IMR-90 (cell line): Measurements from ENCODE around the gene TCERG1L. TPM values are rescaled to one million over a fixed set of nuclear protein-coding genes. Genes with fewer than 3 reads are reported as not detected.

Source experiments
- ATAC-seq: fragments of 200-7000 bp; cut with Tn5 transposase; 2 replicates; pipeline ENCODE4 v1.9.1; 2020; ENCODE audit warnings: low read depth, mild to moderate bottlenecking, moderate library complexity
- BruUV-seq: library from RNA; stranded (reverse); fragments of 400-500 nt; replicated peaks from 2 replicates; lab custom pipeline; 2021; lab: Mats Ljungman, UMichigan
- CTCF ChIA-PET: fragments of 300-600 bp; formaldehyde crosslinking; extraction: SDS; loops from one replicate; lab custom pipeline; 2021; ENCODE audit warnings: antibody characterized with exemption; lab: Yijun Ruan, JAX
- POLR2A ChIA-PET: fragments of 300-600 bp; sonication (Branson Sonifier 250); formaldehyde crosslinking; loops from one replicate; lab custom pipeline; 2022; ENCODE audit warnings: antibody characterized with exemption; ENCODE audit not compliant: unreplicated experiment; lab: Charles Lee
- DNase-seq: peaks from one replicate; pipeline ENCODE4 v3.0.0; 2013
- H2AFZ ChIP-seq: replicated peaks from 2 replicates; pipeline ENCODE3; 2013; ENCODE audit warnings: low read length, mild to moderate bottlenecking; ENCODE audit not compliant: poor library complexity
- H2AK5ac ChIP-seq: 2 replicates; pipeline ENCODE4 v1.6.1; 2013; ENCODE audit warnings: low read depth, low read length, inconsistent platforms
- H2AK9ac ChIP-seq: replicated peaks from 2 replicates; pipeline ENCODE3; 2013; ENCODE audit warnings: mild to moderate bottlenecking, low read depth, low read length, moderate library complexity; ENCODE audit not compliant: poor library complexity
- H2BK120ac ChIP-seq: 2 replicates; pipeline ENCODE4 v1.6.1; 2013; ENCODE audit warnings: low read depth, low read length, inconsistent platforms
- H2BK15ac ChIP-seq: 3 replicates; pipeline ENCODE4 v1.6.1; 2013; ENCODE audit warnings: low read depth, low read length, inconsistent platforms
- H2BK20ac ChIP-seq: 2 replicates; pipeline ENCODE4 v1.6.1; 2013; ENCODE audit warnings: low read depth, mild to moderate bottlenecking, inconsistent platforms, low read length, moderate library complexity
- H2BK5ac ChIP-seq: 2 replicates; pipeline ENCODE4 v1.6.1; 2013; ENCODE audit warnings: mild to moderate bottlenecking, low read depth, low read length, inconsistent platforms; ENCODE audit not compliant: poor library complexity, severe bottlenecking
- H3K14ac ChIP-seq: replicated peaks from 2 replicates; pipeline ENCODE4 v1.6.1; 2013; ENCODE audit warnings: low read depth, low read length, inconsistent platforms
- H3K18ac ChIP-seq: 2 replicates; pipeline ENCODE4 v1.6.1; 2013; ENCODE audit warnings: low read depth, low read length, control low read depth
- H3K23ac ChIP-seq: 2 replicates; pipeline ENCODE4 v1.6.1; 2013; ENCODE audit warnings: low read depth, low read length, inconsistent platforms
- H3K27ac ChIP-seq: 2 replicates; pipeline ENCODE4 v1.5.1; 2013; ENCODE audit warnings: mild to moderate bottlenecking, control low read depth, low read length; ENCODE audit not compliant: insufficient read depth
- H3K27me3 ChIP-seq: 2 replicates; pipeline ENCODE4 v1.6.1; 2013; ENCODE audit warnings: low read length; ENCODE audit not compliant: control insufficient read depth, insufficient read depth
- H3K36me3 ChIP-seq: 2 replicates; pipeline ENCODE4 v1.6.1; 2013; ENCODE audit warnings: low read length, mixed read lengths; ENCODE audit not compliant: control insufficient read depth, insufficient read depth
- H3K4ac ChIP-seq: 2 replicates; pipeline ENCODE4 v1.6.1; 2013; ENCODE audit warnings: low read depth, low read length, inconsistent platforms
- H3K4me1 ChIP-seq: 2 replicates; pipeline ENCODE4 v1.6.1; 2013; ENCODE audit warnings: low read length, mixed read lengths; ENCODE audit not compliant: control insufficient read depth, insufficient read depth
- H3K4me2 ChIP-seq: 2 replicates; pipeline ENCODE4 v1.6.1; 2013; ENCODE audit warnings: low read depth, mild to moderate bottlenecking, control low read depth, low read length, moderate library complexity
- H3K4me3 ChIP-seq: 2 replicates; pipeline ENCODE4 v1.5.1; 2013; ENCODE audit warnings: low read depth, mild to moderate bottlenecking, control low read depth, low read length, moderate library complexity; ENCODE audit not compliant: insufficient read depth
- H3K56ac ChIP-seq: 2 replicates; pipeline ENCODE4 v1.6.1; 2013; ENCODE audit warnings: low read length, inconsistent platforms; ENCODE audit not compliant: insufficient read depth; ENCODE audit errors: extremely low read depth
- H3K79me1 ChIP-seq, 2 experiments: 2 replicates each; pipeline ENCODE4 v1.6.1; 2013; ENCODE audit warnings: low read length in 2 of 2, inconsistent platforms in 1 of 2, low read depth in 1 of 2
- H3K9ac ChIP-seq: 2 replicates; pipeline ENCODE4 v1.6.1; 2013; ENCODE audit warnings: low read depth, low read length, control low read depth
- H3K9me1 ChIP-seq: 2 replicates; pipeline ENCODE4 v1.6.1; 2013; ENCODE audit warnings: low read length, inconsistent platforms; ENCODE audit not compliant: insufficient read depth
- H3K9me3 ChIP-seq: 2 replicates; pipeline ENCODE4 v1.6.1; 2013; ENCODE audit warnings: low read length; ENCODE audit not compliant: control insufficient read depth, insufficient read depth
- H4K20me1 ChIP-seq: 2 replicates; pipeline ENCODE4 v1.6.1; 2013; ENCODE audit warnings: low read length, inconsistent platforms; ENCODE audit not compliant: insufficient read depth
- H4K5ac ChIP-seq: 2 replicates; pipeline ENCODE4 v1.6.1; 2013; ENCODE audit warnings: mild to moderate bottlenecking, low read depth, low read length, control low read depth
- H4K8ac ChIP-seq, 2 experiments: 2 replicates each; pipeline ENCODE4 v1.6.1; 2013; ENCODE audit warnings: low read depth in 2 of 2, low read length in 2 of 2, control low read depth in 1 of 2, inconsistent platforms in 1 of 2
- H4K91ac ChIP-seq: 2 replicates; pipeline ENCODE4 v1.6.1; 2013; ENCODE audit warnings: low read depth, low read length, inconsistent platforms; ENCODE audit not compliant: insufficient read depth
- CHD1 ChIP-seq: IDR thresholded peaks from 2 replicates; pipeline ENCODE4 v1.6.1; 2012; ENCODE audit warnings: low read depth, low read length, improper control_type of control experiment
- CTCF ChIP-seq: conservative IDR thresholded peaks from 2 replicates; pipeline ENCODE4 v1.5.1; 2012; ENCODE audit warnings: mild to moderate bottlenecking, low read depth, low read length, improper control_type of control experiment
- MAFK ChIP-seq: IDR thresholded peaks from 2 replicates; pipeline ENCODE4 v1.6.1; 2012; ENCODE audit warnings: low read depth, low read length, improper control_type of control experiment
- MAZ ChIP-seq: IDR thresholded peaks from 2 replicates; pipeline ENCODE4 v1.6.1; 2012; ENCODE audit warnings: low read depth, mild to moderate bottlenecking, low read length, improper control_type of control experiment, moderate library complexity, borderline replicate concordance
- NFE2L2 ChIP-seq: fragments of 150-350 bp; IDR thresholded peaks from 2 replicates; pipeline ENCODE4 v1.6.1; 2016; ENCODE audit warnings: low read depth, mild to moderate bottlenecking, low read length
- POLR2A ChIP-seq: IDR thresholded peaks from 2 replicates; pipeline ENCODE4 v1.6.1; 2012; ENCODE audit warnings: mild to moderate bottlenecking, low read depth, low read length
- RAD21 ChIP-seq: IDR thresholded peaks from 2 replicates; pipeline ENCODE4 v1.6.1; 2012; ENCODE audit warnings: low read length, improper control_type of control experiment
- RCOR1 ChIP-seq: IDR thresholded peaks from 2 replicates; pipeline ENCODE4 v1.6.1; 2012; ENCODE audit warnings: mild to moderate bottlenecking, low read length, improper control_type of control experiment; ENCODE audit not compliant: insufficient replicate concordance
- RFX5 ChIP-seq: IDR thresholded peaks from 2 replicates; pipeline ENCODE4 v1.8.0; 2012; ENCODE audit warnings: low read depth, mild to moderate bottlenecking, low read length, moderate library complexity
- SMC3 ChIP-seq: fragments of 150-350 bp; IDR thresholded peaks from 2 replicates; pipeline ENCODE4 v1.6.1; 2016; ENCODE audit warnings: low read depth, mild to moderate bottlenecking, antibody characterized with exemption, low read length, moderate library complexity
- USF2 ChIP-seq: fragments of 150-350 bp; IDR thresholded peaks from 2 replicates; pipeline ENCODE4 v1.6.1; 2017; ENCODE audit warnings: mild to moderate bottlenecking, antibody characterized with exemption, low read length, low read depth
- WGBS, 2 experiments: methylation state at CpG; one replicate each; pipeline versions ENCODE4 v1.1.5 to v1.1.7; 2013; ENCODE audit warnings: missing lambda C conversion rate in 2 of 2; ENCODE audit not compliant: insufficient read length in 1 of 2; ENCODE audit errors: extremely low coverage in 2 of 2; 5-methylcytosine and 5-hydroxymethylcytosine counted together
- dilution Hi-C: fragments of 300-500 bp; cut with HindIII; formaldehyde crosslinking; loops from one replicate; pipeline ENCODE4 v1.14.3; 2018; ENCODE audit warnings: low sequenced_read_pairs; ENCODE audit not compliant: unreplicated experiment
- in situ Hi-C: fragments of 300-500 bp; cut with MboI; formaldehyde crosslinking; loops from 3 replicates; pipeline ENCODE4 v1.14.3; 2019; ENCODE audit warnings: low sequenced_read_pairs, inconsistent platforms, mixed read lengths
- intact Hi-C: fragments of 100-400 bp; cut with micrococcal nuclease; formaldehyde crosslinking; loops from 2 replicates; pipeline ENCODE4 v1.10.0; 2022
- polyA plus RNA-seq, 3 experiments: library from polyadenylated mRNA; depleted of rRNA; stranded (reverse); fragments of >200 nt; gene quantifications; 2 replicates each; pipeline ENCODE4 v1.2.3, GENCODE V29; 2012; ENCODE audit warnings: low replicate concordance in 1 of 3
- total RNA-seq: library from RNA; depleted of rRNA; stranded (reverse); fragments of >200 nt; gene quantifications from 2 replicates; pipeline ENCODE4 v1.2.3, GENCODE V29; 2012

TCERG1L gene
- total and polyA plus RNA-seq, 2 of the 4 experiments (the other 2 are of a cell fraction), result not detected

GRCh38 chr10:131216681-131217230 is 94.8 kb downstream of the TCERG1L start:
- Histone ChIP-seq H3K27me3 (no peaks in the 10 kb centered on the region), H4K20me1 (no peaks in the 10 kb centered on the region), H3K56ac (no peak overlapping the region), H4K8ac (no peak overlapping the region), H4K5ac (no peak overlapping the region), H3K23ac (no peak overlapping the region), H3K9me3 (peaks cover 59% of the 10 kb centered on the region), H3K4me1 (no peaks in the 10 kb centered on the region), H3K4me3 (no peak overlapping the region), H2BK5ac (no peak overlapping the region), H3K36me3 (no peaks in the 10 kb centered on the region), H3K14ac (no peak overlapping the region), H3K9ac (no peak overlapping the region), H2BK120ac (no peak overlapping the region), H2AFZ (no peak overlapping the region), H4K91ac (no peak overlapping the region), H3K79me1 (no peaks in the 10 kb centered on the region), H3K9me1 (no peaks in the 10 kb centered on the region), H3K27ac (no peak overlapping the region), H2BK15ac (no peak overlapping the region), H2AK9ac (no peak overlapping the region), H2BK20ac (no peak overlapping the region), H2AK5ac (no peak overlapping the region), H3K4me2 (no peak overlapping the region), H3K4ac (no peak overlapping the region), H3K18ac (no peak overlapping the region)
- in situ Hi-C loops, result no loop called here
- no TSS peak for BruUV-seq
- dilution Hi-C loops, result no loop called here
- no peak for ATAC-seq
- no peak for TF ChIP-seq RFX5
- TF ChIP-seq POLR2A, result no peak
- TF ChIP-seq MAZ, result no peak
- no peak for TF ChIP-seq NFE2L2
- no peak for TF ChIP-seq USF2
- no peak for TF ChIP-seq RAD21
- no peak for TF ChIP-seq SMC3
- TF ChIP-seq CTCF, result no peak
- TF ChIP-seq CHD1, result no peak
- TF ChIP-seq MAFK, result no peak
- no peak for TF ChIP-seq RCOR1
- intact Hi-C loops, result no loop called here
- 40% methylated on average over 1 of the region's 9 CpGs; no CpG with 5 or more reads in 1 of the 2 experiments for WGBS, 2 experiments
- POLR2A ChIA-PET, result no interaction called here
- no peak for DNase-seq
- CTCF ChIA-PET, result no interaction called here
